Measurements from ENCODE around the gene NCR1. TPM values are rescaled to one million over a fixed set of nuclear protein-coding genes. Genes with fewer than 3 reads are reported as not detected.

Gene NCR1
- total RNA-seq, 1 experiment from 2014 or later, result 4.3 TPM

GRCh38 chr19:54888239-54888638 lies 17.7 kb upstream of the NCR1 start (continued):
- TF ChIP-seq ETV6 (CRISPR knock-in tag; IDR thresholded peaks at IDR 0.05) (no peak), ZNF232 (CRISPR knock-in tag; IDR thresholded peaks at IDR 0.05) (no peak), ZNF396 (CRISPR knock-in tag; IDR thresholded peaks at IDR 0.05; ENCODE audit: borderline replicate concordance) (no peak)

GRCh38 chr19:54889566-54889965 lies 16.4 kb upstream of the NCR1 start:
- POLR2A ChIA-PET, result interaction anchor here (0.6 to 0.7 kb wide), 2 partner anchors 8 to 22 kb away, joined by 3 read pairs; no protein-coding TSS in a partner anchor

GRCh38 chr19:54893406-54893805 lies 12.5 kb upstream of the NCR1 start:
- CTCF ChIA-PET, result interaction anchor here (0.7 to 2.0 kb wide), 8 partner anchors 9 to 267 kb away, joined by 3 to 26 read pairs (median 3); no protein-coding TSS in a partner anchor
- peaks cover 10% of the 10 kb centered on the region for H3K27me3 Mint-ChIP-seq (ENCODE audit: low read depth)
- H3K27ac Mint-ChIP-seq, result peak overlapping the region; percentile 100
- H3K9me3 Mint-ChIP-seq, result peaks cover 5% of the 10 kb centered on the region
- H3K4me1 Mint-ChIP-seq, result peaks cover 68% of the 10 kb centered on the region
- DNase-seq (ENCODE audit: low spot score) (peak; percentile 89), ATAC-seq (peak; percentile 92)
- peak overlapping the region; percentile 56 for H3K4me3 Mint-ChIP-seq
- POLR2A ChIA-PET, result interaction anchor here (0.7 to 1.0 kb wide), 4 partner anchors 9 to 28 kb away, joined by 4 to 5 read pairs (median 4); no protein-coding TSS in a partner anchor
- H3K36me3 Mint-ChIP-seq, result peaks cover 6% of the 10 kb centered on the region
- TF ChIP-seq USF2 (CRISPR knock-in tag; IDR thresholded peaks at IDR 0.05) (peak; percentile 36; the same call in 1 of the 2 replicates), E2F1 (CRISPR knock-in tag; IDR thresholded peaks at IDR 0.05) (no peak), ATF3 (CRISPR knock-in tag; conservative IDR thresholded peaks at IDR 0.05) (no peak), ZNF423 (CRISPR knock-in tag; IDR thresholded peaks at IDR 0.05) (no peak), NR3C1 (CRISPR knock-in tag; conservative IDR thresholded peaks at IDR 0.05; ENCODE audit: low read depth) (no peak), MXD4 (CRISPR knock-in tag; IDR thresholded peaks at IDR 0.05; ENCODE audit: borderline replicate concordance) (no peak), TEAD1 (CRISPR knock-in tag; IDR thresholded peaks at IDR 0.05) (peak; percentile 79; the same call in 1 of the 2 replicates)

More at GRCh38 chr19:54889566-54889965, 16.4 kb upstream of the NCR1 start:
- Mint-ChIP-seq H3K36me3 (no peaks in the 10 kb centered on the region), H3K4me1 (peaks cover 36% of the 10 kb centered on the region), H3K27ac (no peak overlapping the region), H3K27me3 (ENCODE audit: low read depth) (peaks cover 8% of the 10 kb centered on the region), H3K9me3 (no peaks in the 10 kb centered on the region), H3K4me3 (no peak overlapping the region)
- TF ChIP-seq ZNF532 (CRISPR knock-in tag; IDR thresholded peaks at IDR 0.05; ENCODE audit: borderline replicate concordance) (no peak), PRDM15 (CRISPR knock-in tag; IDR thresholded peaks at IDR 0.05) (no peak), NR1H2 (CRISPR knock-in tag; IDR thresholded peaks at IDR 0.05) (no peak), SP1 (CRISPR knock-in tag; conservative IDR thresholded peaks at IDR 0.05) (no peak)
- CTCF ChIA-PET, result interaction anchor here (1.7 kb wide), 1 partner anchor 8 kb away, joined by 10 read pairs; no protein-coding TSS in a partner anchor
- DNase-seq (ENCODE audit: low spot score) (no peak), ATAC-seq (no peak)

Measured in WTC11 (cell line).